ENCODE results near the gene SRD5A2. TPM values are rescaled to one million over a fixed set of nuclear protein-coding genes. Genes with fewer than 3 reads are reported as not detected.

SRD5A2 gene
- total and polyA plus RNA-seq, 2 experiments from 2014 or later = 0.40 TPM; not detected in 1

DNA sequence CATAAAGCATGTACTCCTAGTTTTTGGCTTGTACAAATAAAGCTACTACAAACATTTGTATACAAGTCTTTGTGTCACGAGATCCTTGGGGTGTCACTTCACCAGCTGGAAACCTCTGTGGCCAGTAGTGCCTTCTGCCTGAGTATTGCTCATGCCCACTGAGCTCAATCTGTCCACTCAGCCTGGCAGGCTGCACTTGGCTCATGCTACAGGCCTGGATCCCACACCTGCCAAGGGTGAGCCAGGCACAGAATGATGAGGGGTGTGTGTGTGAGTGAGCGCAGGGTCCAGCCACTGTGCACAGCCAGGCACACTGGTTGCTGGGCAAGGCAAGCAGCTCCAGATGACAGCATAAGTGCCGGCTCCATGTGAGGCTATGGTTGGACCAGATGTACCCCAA is 13.1 kb downstream of the SRD5A2 start:
- Histone ChIP-seq H3K27ac (no peak overlapping the region), H3K27me3 (peaks cover 5% of the 10 kb centered on the region), H2AFZ (no peak overlapping the region), H3K4me2 (no peak overlapping the region), H3K36me3 (replicated peaks; ENCODE audit: insufficient read depth, low read depth) (no peaks in the 10 kb centered on the region), H4K20me1 (ENCODE audit: insufficient read depth, poor library complexity, severe bottlenecking) (no peaks in the 10 kb centered on the region), H3K79me2 (no peaks in the 10 kb centered on the region), H3K9me2 (replicated peaks; ENCODE audit: insufficient read depth) (no peaks in the 10 kb centered on the region), H3K9me3 (ENCODE audit: low read depth) (no peaks in the 10 kb centered on the region), H3K4me1 (ENCODE audit: insufficient read depth) (no peaks in the 10 kb centered on the region), H3K4me3 (no peak overlapping the region)
- no peak for DNase-seq (ENCODE audit: low spot score)
- WGBS (ENCODE audit: low lambda C conversion rate, missing lambda C conversion rate) = 97% methylated on average over 3 of the region's 3 CpGs
- TF ChIP-seq EZH2 (IDR thresholded peaks at IDR 0.05; ENCODE audit: borderline replicate concordance) (no peak), EZH2phosphoT487 (IDR thresholded peaks at IDR 0.05; ENCODE audit: low read depth, severe bottlenecking, unreplicated experiment) (no peak)
- TF ChIP-seq, protein P1, sequence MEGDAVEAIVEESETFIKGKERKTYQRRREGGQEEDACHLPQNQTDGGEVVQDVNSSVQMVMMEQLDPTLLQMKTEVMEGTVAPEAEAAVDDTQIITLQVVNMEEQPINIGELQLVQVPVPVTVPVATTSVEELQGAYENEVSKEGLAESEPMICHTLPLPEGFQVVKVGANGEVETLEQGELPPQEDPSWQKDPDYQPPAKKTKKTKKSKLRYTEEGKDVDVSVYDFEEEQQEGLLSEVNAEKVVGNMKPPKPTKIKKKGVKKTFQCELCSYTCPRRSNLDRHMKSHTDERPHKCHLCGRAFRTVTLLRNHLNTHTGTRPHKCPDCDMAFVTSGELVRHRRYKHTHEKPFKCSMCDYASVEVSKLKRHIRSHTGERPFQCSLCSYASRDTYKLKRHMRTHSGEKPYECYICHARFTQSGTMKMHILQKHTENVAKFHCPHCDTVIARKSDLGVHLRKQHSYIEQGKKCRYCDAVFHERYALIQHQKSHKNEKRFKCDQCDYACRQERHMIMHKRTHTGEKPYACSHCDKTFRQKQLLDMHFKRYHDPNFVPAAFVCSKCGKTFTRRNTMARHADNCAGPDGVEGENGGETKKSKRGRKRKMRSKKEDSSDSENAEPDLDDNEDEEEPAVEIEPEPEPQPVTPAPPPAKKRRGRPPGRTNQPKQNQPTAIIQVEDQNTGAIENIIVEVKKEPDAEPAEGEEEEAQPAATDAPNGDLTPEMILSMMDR (IDR thresholded peaks at IDR 0.05; ENCODE audit: poor library complexity) = no peak

DNA sequence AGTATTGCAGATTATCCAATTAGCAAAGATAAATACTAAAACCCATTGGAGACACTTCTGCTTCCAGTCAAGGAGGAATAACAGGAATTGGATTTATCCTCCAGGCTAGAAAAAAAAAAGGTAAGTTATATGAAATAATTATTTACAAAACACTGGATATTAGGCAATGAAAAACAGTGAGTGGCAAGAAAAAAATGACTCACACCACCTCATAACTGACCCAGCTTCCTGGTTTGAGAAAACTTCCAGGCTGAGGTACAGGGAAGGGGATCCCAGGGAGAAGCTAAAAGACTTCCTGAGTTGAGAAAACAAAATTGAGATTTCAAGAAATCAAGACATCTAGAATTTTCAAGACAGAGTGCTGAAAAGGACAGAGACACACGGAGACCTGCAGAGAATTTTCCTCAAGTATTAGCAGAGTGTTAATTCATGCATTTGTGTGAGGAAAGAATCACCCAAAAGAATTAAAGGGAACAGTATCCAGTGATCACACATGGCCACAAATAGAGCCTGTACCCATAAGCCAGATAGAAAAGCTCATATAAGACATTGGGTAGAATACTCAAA is 17.4 kb downstream of the SRD5A2 start:
- TF ChIP-seq, protein P1 (IDR thresholded peaks at IDR 0.05; ENCODE audit: poor library complexity) = no peak
- TF ChIP-seq EZH2phosphoT487 (IDR thresholded peaks at IDR 0.05; ENCODE audit: low read depth, severe bottlenecking, unreplicated experiment) = no peak
- TF ChIP-seq EZH2 (IDR thresholded peaks at IDR 0.05; ENCODE audit: borderline replicate concordance) = no peak
- Histone ChIP-seq H3K9me2 (replicated peaks; ENCODE audit: insufficient read depth) (no peaks in the 10 kb centered on the region), H3K36me3 (replicated peaks; ENCODE audit: insufficient read depth, low read depth) (no peaks in the 10 kb centered on the region), H3K4me2 (no peak overlapping the region), H3K4me1 (ENCODE audit: insufficient read depth) (no peaks in the 10 kb centered on the region), H4K20me1 (ENCODE audit: insufficient read depth, poor library complexity, severe bottlenecking) (no peaks in the 10 kb centered on the region), H3K4me3 (no peak overlapping the region), H3K79me2 (no peaks in the 10 kb centered on the region), H2AFZ (no peak overlapping the region), H3K9me3 (ENCODE audit: low read depth) (no peaks in the 10 kb centered on the region), H3K27ac (no peak overlapping the region), H3K27me3 (peaks cover 5% of the 10 kb centered on the region)
- 47% methylated on average over 1 of the region's 1 CpG for WGBS (ENCODE audit: low lambda C conversion rate, missing lambda C conversion rate)
- DNase-seq (ENCODE audit: low spot score) = no peak

DNA sequence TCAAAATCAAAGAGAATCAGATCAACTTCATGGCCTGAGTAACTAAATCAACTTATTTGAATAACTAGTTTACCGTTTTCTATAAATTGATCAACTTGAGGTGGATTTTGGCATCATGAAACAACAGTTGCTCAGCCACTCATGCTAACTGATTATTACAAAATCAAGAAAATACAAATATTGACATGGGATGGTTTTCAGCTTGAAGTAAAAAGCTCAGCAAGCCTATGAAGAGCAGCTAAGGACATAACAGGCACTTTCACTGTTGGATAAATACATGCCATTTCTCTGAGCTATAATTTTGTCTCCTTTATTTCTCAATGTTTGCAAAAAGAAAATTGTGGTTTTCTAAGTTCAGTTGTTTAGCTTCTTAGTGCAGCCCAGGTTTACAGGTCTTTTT is 18.9 kb downstream of the SRD5A2 start:
- Histone ChIP-seq H3K27me3 (peaks cover 5% of the 10 kb centered on the region), H3K27ac (no peak overlapping the region), H3K9me2 (replicated peaks; ENCODE audit: insufficient read depth) (no peaks in the 10 kb centered on the region), H3K36me3 (replicated peaks; ENCODE audit: insufficient read depth, low read depth) (no peaks in the 10 kb centered on the region), H2AFZ (no peak overlapping the region), H3K4me3 (no peak overlapping the region), H3K4me1 (ENCODE audit: insufficient read depth) (no peaks in the 10 kb centered on the region), H4K20me1 (ENCODE audit: insufficient read depth, poor library complexity, severe bottlenecking) (no peaks in the 10 kb centered on the region), H3K9me3 (ENCODE audit: low read depth) (no peaks in the 10 kb centered on the region), H3K4me2 (no peak overlapping the region), H3K79me2 (no peaks in the 10 kb centered on the region)
- 0% methylated on average over 1 of the region's 1 CpG for WGBS (ENCODE audit: low lambda C conversion rate, missing lambda C conversion rate)
- TF ChIP-seq, protein P1 (IDR thresholded peaks at IDR 0.05; ENCODE audit: poor library complexity) = no peak
- TF ChIP-seq EZH2phosphoT487 (IDR thresholded peaks at IDR 0.05; ENCODE audit: low read depth, severe bottlenecking, unreplicated experiment) (no peak), EZH2 (IDR thresholded peaks at IDR 0.05; ENCODE audit: borderline replicate concordance) (no peak)
- no peak for DNase-seq (ENCODE audit: low spot score)

All from hepatocyte (in vitro differentiated cells).